ENCODE measurements around the gene EFHD2.

GRCh38 chr1:15475752-15476314 lies 66.1 kb downstream of the EFHD2 start, which contains the start of gene CELA2B:
- TF ChIP-seq, protein P1, sequence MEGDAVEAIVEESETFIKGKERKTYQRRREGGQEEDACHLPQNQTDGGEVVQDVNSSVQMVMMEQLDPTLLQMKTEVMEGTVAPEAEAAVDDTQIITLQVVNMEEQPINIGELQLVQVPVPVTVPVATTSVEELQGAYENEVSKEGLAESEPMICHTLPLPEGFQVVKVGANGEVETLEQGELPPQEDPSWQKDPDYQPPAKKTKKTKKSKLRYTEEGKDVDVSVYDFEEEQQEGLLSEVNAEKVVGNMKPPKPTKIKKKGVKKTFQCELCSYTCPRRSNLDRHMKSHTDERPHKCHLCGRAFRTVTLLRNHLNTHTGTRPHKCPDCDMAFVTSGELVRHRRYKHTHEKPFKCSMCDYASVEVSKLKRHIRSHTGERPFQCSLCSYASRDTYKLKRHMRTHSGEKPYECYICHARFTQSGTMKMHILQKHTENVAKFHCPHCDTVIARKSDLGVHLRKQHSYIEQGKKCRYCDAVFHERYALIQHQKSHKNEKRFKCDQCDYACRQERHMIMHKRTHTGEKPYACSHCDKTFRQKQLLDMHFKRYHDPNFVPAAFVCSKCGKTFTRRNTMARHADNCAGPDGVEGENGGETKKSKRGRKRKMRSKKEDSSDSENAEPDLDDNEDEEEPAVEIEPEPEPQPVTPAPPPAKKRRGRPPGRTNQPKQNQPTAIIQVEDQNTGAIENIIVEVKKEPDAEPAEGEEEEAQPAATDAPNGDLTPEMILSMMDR (conservative IDR thresholded peaks at IDR 0.05; ENCODE audit: low read length) = no peak
- TF ChIP-seq EZH2phosphoT487 (IDR thresholded peaks at IDR 0.05; ENCODE audit: borderline replicate concordance) = no peak

Data from Loucy (cell line).